Suppressor macrophage (primary cell): ENCODE data around the gene CELF6.

Experiments
- DNase-seq, 4 experiments: peaks; one replicate each; pipeline ENCODE4 v3.0.0-alpha.2; 2020 to 2022

CELF6 gene

GRCh38 chr15:72271895-72272212 lies 48.1 kb downstream of the CELF6 start:
- DNase-seq: peak in 2 of 4 experiments; percentile 6 to 18

GRCh38 chr15:72271221-72271620 lies 48.7 kb downstream of the CELF6 start:
- DNase-seq: no peak

GRCh38 chr15:72269739-72270138 lies 50.2 kb downstream of the CELF6 start:
- DNase-seq: no peak

DNA sequence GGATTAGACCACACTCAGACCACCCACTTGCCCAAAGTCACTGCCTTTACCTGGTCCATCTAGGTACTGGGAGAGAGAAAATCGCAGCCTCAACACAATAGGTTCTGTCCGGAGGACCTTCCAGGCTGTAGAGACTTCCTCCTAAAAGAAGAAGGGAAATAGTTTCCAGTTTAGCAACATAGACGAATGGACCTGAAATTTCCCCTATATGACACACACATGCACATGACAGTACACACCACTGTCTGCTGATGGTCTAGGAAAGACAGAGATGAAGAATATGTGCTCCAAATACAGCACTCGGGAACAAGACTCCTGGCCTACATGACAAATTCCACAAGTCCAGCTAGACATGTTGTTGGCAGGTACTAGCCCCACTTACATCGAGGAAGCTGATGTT lies 54.9 kb downstream of the CELF6 start:
- DNase-seq: peak; percentile 6 to 65 (median 49)

DNA sequence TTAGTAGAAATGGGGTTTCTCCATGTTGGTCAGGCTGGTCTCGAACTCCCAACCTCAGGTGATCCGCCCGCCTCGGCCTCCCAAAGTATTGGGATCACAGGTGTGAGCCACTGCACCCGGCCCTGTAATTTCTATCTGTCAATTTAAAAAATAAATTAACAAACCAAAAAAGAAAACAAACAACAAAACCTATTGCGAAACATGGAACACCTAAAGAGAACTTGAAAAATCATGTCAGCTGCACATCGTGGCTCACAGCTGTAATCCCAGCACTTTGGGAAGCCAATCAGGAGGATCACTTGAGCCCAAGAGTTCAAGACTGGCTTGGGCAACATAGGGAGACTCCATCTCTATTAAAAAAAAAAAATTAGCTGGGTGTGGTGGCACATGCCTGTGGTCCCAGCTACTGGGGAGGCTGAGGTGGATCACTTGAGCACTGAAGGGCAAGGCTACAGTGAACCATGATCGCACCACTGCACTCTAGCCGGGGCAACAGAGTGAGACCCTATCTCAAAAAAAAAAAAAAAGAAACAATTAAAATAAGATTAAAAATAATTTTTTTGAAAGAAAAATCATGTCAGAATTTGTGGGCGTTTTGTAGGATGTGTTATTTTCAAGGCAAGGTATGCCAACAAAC lies 67.2 kb downstream of the CELF6 start:
- DNase-seq: no peak

GRCh38 chr15:72249142-72249810 lies 70.7 kb downstream of the CELF6 start:
- DNase-seq: peak; percentile 34 to 66 (median 53)

DNA sequence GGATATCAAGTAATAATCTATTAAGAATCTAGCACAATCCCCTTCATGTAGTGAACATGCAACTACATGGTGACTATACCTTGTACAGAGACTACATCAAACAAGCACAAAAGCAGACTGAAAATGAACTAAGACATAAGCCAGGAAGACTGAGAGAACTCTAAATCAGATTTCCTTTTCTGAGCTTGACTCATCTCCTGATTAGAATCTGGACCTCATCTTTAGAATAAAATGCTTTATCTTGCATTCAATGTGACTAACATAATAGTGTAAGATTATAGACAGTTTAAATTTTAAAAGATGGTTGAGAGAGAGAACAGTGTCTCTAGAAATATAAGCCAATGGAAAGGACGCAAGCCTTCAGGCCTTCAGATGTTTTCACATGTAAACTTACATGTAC lies 71.4 kb downstream of the CELF6 start:
- no peak for DNase-seq

- no peak for DNase-seq
These were observed 77.1 kb downstream of the CELF6 start for GRCh38 chr15:72242775-72243370.

DNA sequence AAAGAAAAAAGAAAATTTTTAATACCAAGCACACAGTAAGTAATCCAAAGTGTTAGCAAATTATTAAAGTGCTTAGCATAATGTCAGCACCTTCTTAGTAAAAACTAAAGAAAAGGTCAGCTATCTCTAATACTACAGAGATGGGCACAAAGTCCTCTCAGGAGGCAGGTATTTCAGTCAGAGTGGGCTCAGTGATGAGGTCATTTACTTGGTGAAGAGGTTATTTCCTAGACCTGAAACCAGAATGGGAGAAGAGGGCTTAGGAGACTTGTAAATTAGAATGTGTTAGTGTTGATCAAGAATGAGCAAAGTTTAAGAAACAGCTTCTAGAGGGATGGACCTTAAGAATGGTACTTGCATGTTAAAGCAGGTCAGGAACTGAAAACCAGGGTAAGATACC lies 80.3 kb downstream of the CELF6 start:
- DNase-seq: no peak

- DNase-seq: no peak
These were observed 81.4 kb downstream of the CELF6 start for GRCh38 chr15:72238586-72238985.

GRCh38 chr15:72237853-72238224 lies 82.1 kb downstream of the CELF6 start:
- DNase-seq: no peak

- peak; percentile 86 to 94 (median 92) for DNase-seq
These were observed 82.7 kb downstream of the CELF6 start for GRCh38 chr15:72237029-72237852.

- no peak for DNase-seq
These were observed 83.5 kb downstream of the CELF6 start for GRCh38 chr15:72236381-72237003.

DNA sequence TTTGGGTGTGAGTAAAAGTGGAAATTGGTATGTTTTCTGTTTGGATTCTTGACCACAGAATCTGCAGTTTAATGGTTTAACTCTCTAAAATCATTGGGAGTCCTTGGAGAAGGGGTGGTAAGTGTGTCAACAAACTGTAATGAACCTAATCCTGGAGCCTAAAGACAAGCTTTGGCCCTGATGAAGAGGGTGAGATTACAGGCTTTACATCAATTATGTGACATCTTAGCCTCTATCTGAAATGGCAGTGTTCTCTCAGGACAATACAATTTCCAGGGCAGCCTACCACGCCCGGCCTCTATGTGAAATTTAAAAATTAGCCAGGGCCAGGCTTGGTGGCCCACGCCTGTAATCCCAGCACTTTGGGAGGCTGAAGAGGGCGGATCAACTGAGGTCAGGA lies 84.7 kb downstream of the CELF6 start:
- DNase-seq: no peak
